ENCODE results near the gene LSS.

LSS gene

DNA sequence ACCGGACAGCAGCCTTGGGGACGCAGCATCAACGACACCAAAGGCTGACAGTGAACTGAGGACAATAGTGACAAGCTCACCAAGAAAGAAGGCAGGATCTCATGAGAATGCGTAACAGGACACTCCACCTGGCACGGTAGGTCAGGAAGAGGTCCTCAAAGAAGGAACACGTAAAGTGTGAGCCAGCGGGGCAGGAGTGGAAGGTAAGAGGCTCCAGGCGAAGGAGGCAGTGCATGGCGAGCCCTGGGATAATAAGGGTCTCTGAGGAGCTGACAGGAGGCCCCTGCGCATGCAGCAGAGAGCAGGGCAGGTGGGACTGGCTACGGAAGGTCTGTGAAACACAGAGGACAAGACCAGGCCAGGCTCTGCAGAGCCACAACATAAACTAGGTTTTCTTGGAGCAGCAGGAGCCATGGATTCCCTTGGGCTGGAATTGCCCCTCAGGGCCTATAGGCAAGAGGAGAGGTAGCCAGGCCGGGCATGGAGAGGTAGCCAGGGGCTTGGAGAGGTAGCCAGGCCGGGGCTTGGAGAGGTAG, 8.2 kb downstream of the LSS start:
- no peak overlapping the region for H3K27ac ChIP-seq (ENCODE audit: low read length)
- H3F3A ChIP-seq (ENCODE audit: insufficient read depth, low read length) = no peaks in the 10 kb centered on the region
- TF ChIP-seq EZH2phosphoT487 (IDR thresholded peaks at IDR 0.05; ENCODE audit: low read length) = no peak
- TF ChIP-seq, protein P1, sequence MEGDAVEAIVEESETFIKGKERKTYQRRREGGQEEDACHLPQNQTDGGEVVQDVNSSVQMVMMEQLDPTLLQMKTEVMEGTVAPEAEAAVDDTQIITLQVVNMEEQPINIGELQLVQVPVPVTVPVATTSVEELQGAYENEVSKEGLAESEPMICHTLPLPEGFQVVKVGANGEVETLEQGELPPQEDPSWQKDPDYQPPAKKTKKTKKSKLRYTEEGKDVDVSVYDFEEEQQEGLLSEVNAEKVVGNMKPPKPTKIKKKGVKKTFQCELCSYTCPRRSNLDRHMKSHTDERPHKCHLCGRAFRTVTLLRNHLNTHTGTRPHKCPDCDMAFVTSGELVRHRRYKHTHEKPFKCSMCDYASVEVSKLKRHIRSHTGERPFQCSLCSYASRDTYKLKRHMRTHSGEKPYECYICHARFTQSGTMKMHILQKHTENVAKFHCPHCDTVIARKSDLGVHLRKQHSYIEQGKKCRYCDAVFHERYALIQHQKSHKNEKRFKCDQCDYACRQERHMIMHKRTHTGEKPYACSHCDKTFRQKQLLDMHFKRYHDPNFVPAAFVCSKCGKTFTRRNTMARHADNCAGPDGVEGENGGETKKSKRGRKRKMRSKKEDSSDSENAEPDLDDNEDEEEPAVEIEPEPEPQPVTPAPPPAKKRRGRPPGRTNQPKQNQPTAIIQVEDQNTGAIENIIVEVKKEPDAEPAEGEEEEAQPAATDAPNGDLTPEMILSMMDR (IDR thresholded peaks at IDR 0.05; ENCODE audit: low read length) = no peak
- TF ChIP-seq EZH2 (optimal IDR thresholded peaks at IDR 0.05; ENCODE audit: low read depth, low read length) = no peak
- no peaks in the 10 kb centered on the region for H3K4me1 ChIP-seq (ENCODE audit: low read length)
- no peak overlapping the region for H3K4me3 ChIP-seq (ENCODE audit: low read length)
- no peak overlapping the region for H3K9ac ChIP-seq (ENCODE audit: low read length)
- H3K9me3 ChIP-seq (replicated peaks; ENCODE audit: insufficient read depth, low read length) = no peaks in the 10 kb centered on the region
- H3K36me3 ChIP-seq (replicated peaks; ENCODE audit: insufficient read depth, low read length) = peaks cover 7% of the 10 kb centered on the region
- H3K79me2 ChIP-seq (ENCODE audit: low read length) = peaks cover 51% of the 10 kb centered on the region
- H4K20me1 ChIP-seq (ENCODE audit: insufficient read depth, low read length) = peaks cover 8% of the 10 kb centered on the region; the same call in 1 of the 2 replicates
- H3K9me2 ChIP-seq (replicated peaks; ENCODE audit: insufficient read depth, low read length) = no peaks in the 10 kb centered on the region
- H3K4me2 ChIP-seq (ENCODE audit: low read depth, low read length) = no peak overlapping the region
- DNase-seq = no peak
- no peak overlapping the region for H2AFZ ChIP-seq (ENCODE audit: low read length)
- no peaks in the 10 kb centered on the region for H3K27me3 ChIP-seq (replicated peaks; ENCODE audit: insufficient read depth, low read length)

DNA sequence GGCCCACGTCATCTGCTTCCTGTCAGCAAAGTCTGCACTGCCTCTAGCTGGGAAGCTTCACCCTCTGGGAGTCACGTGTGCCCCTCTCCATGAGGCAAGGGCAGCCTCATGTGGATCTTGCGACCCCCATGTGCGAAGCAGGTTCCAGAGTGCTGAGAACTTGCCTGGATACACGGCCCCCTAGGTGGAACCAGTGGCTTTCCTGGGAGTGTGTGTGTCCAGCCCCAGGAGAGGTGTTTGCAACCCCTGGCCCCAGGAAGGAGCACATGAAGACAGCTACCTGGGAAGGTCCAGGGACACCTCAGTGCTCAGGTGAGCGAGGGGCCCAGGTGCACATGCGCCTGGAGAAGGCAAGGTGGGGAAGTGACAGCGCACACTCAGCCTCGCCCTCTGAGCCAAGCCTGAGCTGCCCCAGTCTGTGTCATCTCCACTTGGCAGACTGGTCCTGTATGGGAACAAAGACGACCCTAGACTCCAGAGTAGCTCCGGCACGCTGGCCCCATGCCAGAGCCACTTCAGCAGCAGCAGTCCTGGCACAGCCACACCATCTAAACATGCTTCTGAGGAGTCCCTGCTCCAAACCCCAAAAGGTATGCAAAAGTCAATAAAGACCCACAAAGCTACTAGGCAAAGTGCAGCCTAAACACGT, 8.9 kb downstream of the LSS start:
- no peak overlapping the region for H3K4me3 ChIP-seq (ENCODE audit: low read length)
- H3K27me3 ChIP-seq (replicated peaks; ENCODE audit: insufficient read depth, low read length) = no peaks in the 10 kb centered on the region
- H3K4me1 ChIP-seq (ENCODE audit: low read length) = no peaks in the 10 kb centered on the region
- H3F3A ChIP-seq (ENCODE audit: insufficient read depth, low read length) = no peaks in the 10 kb centered on the region
- H3K36me3 ChIP-seq (replicated peaks; ENCODE audit: insufficient read depth, low read length) = peaks cover 7% of the 10 kb centered on the region
- no peak overlapping the region for H3K4me2 ChIP-seq (ENCODE audit: low read depth, low read length)
- DNase-seq = no peak
- no peaks in the 10 kb centered on the region for H3K9me3 ChIP-seq (replicated peaks; ENCODE audit: insufficient read depth, low read length)
- H3K9me2 ChIP-seq (replicated peaks; ENCODE audit: insufficient read depth, low read length) = no peaks in the 10 kb centered on the region
- no peak overlapping the region for H3K9ac ChIP-seq (ENCODE audit: low read length)
- TF ChIP-seq, protein P1 (IDR thresholded peaks at IDR 0.05; ENCODE audit: low read length) = no peak
- TF ChIP-seq EZH2 (optimal IDR thresholded peaks at IDR 0.05; ENCODE audit: low read depth, low read length) (no peak), EZH2phosphoT487 (IDR thresholded peaks at IDR 0.05; ENCODE audit: low read length) (no peak)
- H2AFZ ChIP-seq (ENCODE audit: low read length) = no peak overlapping the region
- peaks cover 8% of the 10 kb centered on the region; the same call in 1 of the 2 replicates for H4K20me1 ChIP-seq (ENCODE audit: insufficient read depth, low read length)
- peaks cover 45% of the 10 kb centered on the region for H3K79me2 ChIP-seq (ENCODE audit: low read length)
- H3K27ac ChIP-seq (ENCODE audit: low read length) = no peak overlapping the region

DNA sequence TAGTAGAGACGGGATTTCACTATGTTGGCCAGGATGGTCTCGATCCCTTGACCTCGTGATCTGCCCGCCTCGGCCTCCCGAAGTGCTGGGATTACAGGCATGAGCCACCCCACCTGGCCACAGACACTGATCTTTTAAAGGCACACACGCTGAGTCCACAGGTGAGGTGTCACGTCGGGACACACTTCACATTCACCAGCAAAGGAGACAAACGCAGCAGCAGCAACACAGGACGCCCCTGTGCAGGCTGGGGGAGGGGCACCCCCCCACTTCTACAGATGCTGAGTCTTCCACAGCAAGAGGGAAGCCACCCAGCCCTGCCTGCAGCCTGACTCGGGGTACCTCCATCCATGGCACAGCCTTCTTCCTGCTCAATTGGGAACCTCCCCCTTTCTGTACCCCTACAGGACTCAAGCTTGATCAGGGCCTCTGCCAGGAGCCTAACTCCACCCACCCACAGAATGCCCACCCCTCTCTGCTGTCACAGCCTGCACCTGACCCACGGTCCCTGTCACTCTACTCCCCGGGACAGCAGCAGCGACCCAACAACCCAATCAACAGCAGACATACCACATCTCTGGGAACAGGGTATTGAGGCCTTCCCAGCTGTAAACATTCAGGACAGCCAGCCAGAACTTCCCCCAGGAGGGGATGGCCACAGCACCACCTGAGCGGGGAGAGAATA, 9.5 kb downstream of the LSS start:
- Histone ChIP-seq H3K27me3 (replicated peaks; ENCODE audit: insufficient read depth, low read length) (no peaks in the 10 kb centered on the region), H3K27ac (ENCODE audit: low read length) (no peak overlapping the region), H3K4me1 (ENCODE audit: low read length) (no peaks in the 10 kb centered on the region), H3K4me2 (ENCODE audit: low read depth, low read length) (no peak overlapping the region), H3K9me3 (replicated peaks; ENCODE audit: insufficient read depth, low read length) (no peaks in the 10 kb centered on the region), H3F3A (ENCODE audit: insufficient read depth, low read length) (no peaks in the 10 kb centered on the region), H3K9ac (ENCODE audit: low read length) (no peak overlapping the region), H4K20me1 (ENCODE audit: insufficient read depth, low read length) (0 out of 2 replicates have a peak, but pooled peaks cover 4% of the 10 kb centered on the region), H3K9me2 (replicated peaks; ENCODE audit: insufficient read depth, low read length) (no peaks in the 10 kb centered on the region), H3K79me2 (ENCODE audit: low read length) (peaks cover 39% of the 10 kb centered on the region), H3K36me3 (replicated peaks; ENCODE audit: insufficient read depth, low read length) (peaks cover 7% of the 10 kb centered on the region), H2AFZ (ENCODE audit: low read length) (no peak overlapping the region), H3K4me3 (ENCODE audit: low read length) (no peak overlapping the region)
- TF ChIP-seq, protein P1 (IDR thresholded peaks at IDR 0.05; ENCODE audit: low read length) = no peak
- DNase-seq = no peak

Data from MM.1S (cell line).